ENCODE results near the gene ASAP2.

Gene ASAP2

DNA sequence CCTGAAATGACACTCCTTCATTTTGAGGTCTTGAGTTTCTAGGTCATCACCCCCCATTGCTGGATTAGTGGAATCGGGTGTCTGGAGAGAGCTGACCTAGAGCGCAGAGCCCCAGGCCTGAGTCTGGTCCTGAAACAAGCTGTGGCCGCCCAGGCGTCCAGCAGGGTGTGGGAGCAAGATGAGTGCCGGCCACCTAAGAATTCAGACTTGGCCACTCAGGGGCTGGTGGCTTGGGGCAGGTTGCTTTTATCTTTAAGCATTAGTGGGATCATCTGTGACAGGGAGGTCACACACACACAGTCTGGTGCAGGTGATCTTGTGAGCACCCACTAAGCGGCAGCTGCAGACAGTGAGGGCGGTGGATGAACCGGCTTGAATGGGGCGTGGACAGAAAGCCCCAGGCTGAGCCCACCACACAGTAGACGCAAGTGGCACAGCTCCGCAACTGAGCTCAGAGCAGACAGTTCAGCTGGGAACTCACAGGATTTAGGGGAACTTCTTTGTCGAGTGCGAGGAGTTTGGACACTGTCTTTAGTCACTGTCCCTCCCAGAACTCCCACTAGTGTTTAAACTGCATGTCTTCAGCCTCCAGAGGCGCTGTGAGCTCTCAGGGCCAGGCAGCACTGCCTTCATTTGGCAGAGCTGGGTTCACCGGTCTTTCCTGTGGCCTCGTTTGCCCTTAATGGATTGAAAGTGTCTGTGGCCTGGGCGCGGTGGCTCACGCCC, 195.2 kb downstream of the ASAP2 start:
- Histone ChIP-seq H2AFZ (ENCODE audit: low read length) (no peak overlapping the region), H4K20me1 (ENCODE audit: insufficient read depth, low read length, poor library complexity, severe bottlenecking) (no peaks in the 10 kb centered on the region), H3K9me2 (replicated peaks; ENCODE audit: low read depth, low read length) (no peaks in the 10 kb centered on the region), H3F3A (ENCODE audit: low read depth) (peaks cover 3% of the 10 kb centered on the region; the same call in 1 of the 2 replicates), H3K36me3 (ENCODE audit: insufficient read depth, low read length) (peaks cover 8% of the 10 kb centered on the region; the same call in 1 of the 2 replicates), H3K27me3 (ENCODE audit: insufficient read depth, low read length, poor library complexity, severe bottlenecking) (no peaks in the 10 kb centered on the region), H3K9me3 (ENCODE audit: insufficient read depth, low read depth, low read length) (no peaks in the 10 kb centered on the region), H3K4me3 (ENCODE audit: low read length, poor library complexity, severe bottlenecking) (no peak overlapping the region), H3K4me2 (ENCODE audit: low read depth, low read length, poor library complexity, severe bottlenecking) (no peak overlapping the region), H3K9ac (ENCODE audit: low read depth, low read length, poor library complexity, severe bottlenecking) (no peak overlapping the region), H3K4me1 (ENCODE audit: insufficient read depth, low read length, poor library complexity, severe bottlenecking) (peaks cover 7% of the 10 kb centered on the region), H3K79me2 (ENCODE audit: insufficient read depth, low read length) (no peaks in the 10 kb centered on the region)
- TF ChIP-seq, protein P1, sequence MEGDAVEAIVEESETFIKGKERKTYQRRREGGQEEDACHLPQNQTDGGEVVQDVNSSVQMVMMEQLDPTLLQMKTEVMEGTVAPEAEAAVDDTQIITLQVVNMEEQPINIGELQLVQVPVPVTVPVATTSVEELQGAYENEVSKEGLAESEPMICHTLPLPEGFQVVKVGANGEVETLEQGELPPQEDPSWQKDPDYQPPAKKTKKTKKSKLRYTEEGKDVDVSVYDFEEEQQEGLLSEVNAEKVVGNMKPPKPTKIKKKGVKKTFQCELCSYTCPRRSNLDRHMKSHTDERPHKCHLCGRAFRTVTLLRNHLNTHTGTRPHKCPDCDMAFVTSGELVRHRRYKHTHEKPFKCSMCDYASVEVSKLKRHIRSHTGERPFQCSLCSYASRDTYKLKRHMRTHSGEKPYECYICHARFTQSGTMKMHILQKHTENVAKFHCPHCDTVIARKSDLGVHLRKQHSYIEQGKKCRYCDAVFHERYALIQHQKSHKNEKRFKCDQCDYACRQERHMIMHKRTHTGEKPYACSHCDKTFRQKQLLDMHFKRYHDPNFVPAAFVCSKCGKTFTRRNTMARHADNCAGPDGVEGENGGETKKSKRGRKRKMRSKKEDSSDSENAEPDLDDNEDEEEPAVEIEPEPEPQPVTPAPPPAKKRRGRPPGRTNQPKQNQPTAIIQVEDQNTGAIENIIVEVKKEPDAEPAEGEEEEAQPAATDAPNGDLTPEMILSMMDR (conservative IDR thresholded peaks at IDR 0.05; ENCODE audit: low read length), result no peak
- TF ChIP-seq EZH2phosphoT487 (IDR thresholded peaks at IDR 0.05; ENCODE audit: borderline replicate concordance), result no peak

DNA sequence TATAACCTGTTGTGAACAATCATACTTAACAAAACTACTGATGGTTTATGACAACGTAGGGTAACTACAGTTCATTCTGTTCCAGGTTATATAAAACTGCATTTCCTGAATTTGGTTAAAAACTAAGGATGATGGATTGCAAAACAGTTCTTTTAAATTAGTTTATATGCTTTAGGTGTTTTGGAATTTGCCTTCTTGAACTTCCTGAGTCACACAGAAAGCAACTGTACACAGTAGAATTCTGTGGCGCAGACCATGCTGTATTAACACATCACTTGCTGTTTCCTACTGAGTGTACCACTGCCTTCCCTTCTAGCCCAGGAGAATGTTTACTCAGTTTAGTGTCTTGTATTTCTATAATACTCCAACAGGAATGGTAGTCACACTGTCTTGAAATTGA, 197.3 kb downstream of the ASAP2 start:
- Histone ChIP-seq H3K4me3 (ENCODE audit: low read length, poor library complexity, severe bottlenecking) (no peak overlapping the region), H3K27me3 (ENCODE audit: insufficient read depth, low read length, poor library complexity, severe bottlenecking) (no peaks in the 10 kb centered on the region), H3K36me3 (ENCODE audit: insufficient read depth, low read length) (peaks cover 8% of the 10 kb centered on the region; the same call in 1 of the 2 replicates), H3K79me2 (ENCODE audit: insufficient read depth, low read length) (no peaks in the 10 kb centered on the region), H3F3A (ENCODE audit: low read depth) (peaks cover 3% of the 10 kb centered on the region; the same call in 1 of the 2 replicates), H3K9me3 (ENCODE audit: insufficient read depth, low read depth, low read length) (no peaks in the 10 kb centered on the region), H3K4me1 (ENCODE audit: insufficient read depth, low read length, poor library complexity, severe bottlenecking) (peaks cover 7% of the 10 kb centered on the region), H2AFZ (ENCODE audit: low read length) (no peak overlapping the region), H3K9ac (ENCODE audit: low read depth, low read length, poor library complexity, severe bottlenecking) (no peak overlapping the region), H4K20me1 (ENCODE audit: insufficient read depth, low read length, poor library complexity, severe bottlenecking) (no peaks in the 10 kb centered on the region), H3K4me2 (ENCODE audit: low read depth, low read length, poor library complexity, severe bottlenecking) (no peak overlapping the region), H3K9me2 (replicated peaks; ENCODE audit: low read depth, low read length) (no peaks in the 10 kb centered on the region)
- TF ChIP-seq, protein P1 (conservative IDR thresholded peaks at IDR 0.05; ENCODE audit: low read length), result no peak
- TF ChIP-seq EZH2phosphoT487 (IDR thresholded peaks at IDR 0.05; ENCODE audit: borderline replicate concordance), result no peak

DNA sequence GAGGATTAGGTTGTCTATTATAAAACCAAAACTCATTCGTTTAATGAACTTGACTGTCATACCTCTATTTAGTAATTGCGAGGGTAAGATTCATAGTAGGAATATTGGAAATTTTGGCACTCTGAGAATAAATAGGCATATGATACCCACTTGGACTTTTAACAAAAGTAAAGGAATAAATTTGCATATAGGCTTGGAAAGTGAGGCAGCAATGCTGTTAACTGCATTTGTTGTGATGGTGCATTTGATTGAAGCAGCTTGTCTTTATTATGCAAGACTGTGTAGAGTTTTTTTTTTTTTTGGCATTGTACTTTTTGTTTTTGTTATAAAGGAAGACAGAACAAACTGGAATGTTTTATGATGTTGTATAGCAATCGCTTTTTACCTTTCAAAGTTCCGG, 197.8 kb downstream of the ASAP2 start:
- Histone ChIP-seq H3K27me3 (ENCODE audit: insufficient read depth, low read length, poor library complexity, severe bottlenecking) (no peaks in the 10 kb centered on the region), H3K4me2 (ENCODE audit: low read depth, low read length, poor library complexity, severe bottlenecking) (no peak overlapping the region), H3K4me3 (ENCODE audit: low read length, poor library complexity, severe bottlenecking) (no peak overlapping the region), H2AFZ (ENCODE audit: low read length) (no peak overlapping the region), H3K4me1 (ENCODE audit: insufficient read depth, low read length, poor library complexity, severe bottlenecking) (peaks cover 5% of the 10 kb centered on the region), H4K20me1 (ENCODE audit: insufficient read depth, low read length, poor library complexity, severe bottlenecking) (no peaks in the 10 kb centered on the region), H3F3A (ENCODE audit: low read depth) (peaks cover 3% of the 10 kb centered on the region; the same call in 1 of the 2 replicates), H3K9me3 (ENCODE audit: insufficient read depth, low read depth, low read length) (no peaks in the 10 kb centered on the region), H3K79me2 (ENCODE audit: insufficient read depth, low read length) (no peaks in the 10 kb centered on the region), H3K9me2 (replicated peaks; ENCODE audit: low read depth, low read length) (no peaks in the 10 kb centered on the region), H3K9ac (ENCODE audit: low read depth, low read length, poor library complexity, severe bottlenecking) (no peak overlapping the region), H3K36me3 (ENCODE audit: insufficient read depth, low read length) (peaks cover 10% of the 10 kb centered on the region; the same call in 1 of the 2 replicates)
- TF ChIP-seq, protein P1 (conservative IDR thresholded peaks at IDR 0.05; ENCODE audit: low read length), result no peak
- no peak for TF ChIP-seq EZH2phosphoT487 (IDR thresholded peaks at IDR 0.05; ENCODE audit: borderline replicate concordance)
